IMR-90 (cell line): ENCODE measurements around the gene BCAS1. TPM values are rescaled to one million over a fixed set of nuclear protein-coding genes. Genes with fewer than 3 reads are reported as not detected.

Experiments used
- ATAC-seq: fragments of 200-7000 bp; cut with Tn5 transposase; 2 replicates; pipeline ENCODE4 v1.9.1; 2020; ENCODE audit warnings: low read depth, mild to moderate bottlenecking, moderate library complexity
- BruUV-seq: library from RNA; stranded (reverse); fragments of 400-500 nt; replicated peaks from 2 replicates; lab custom pipeline; 2021; lab: Mats Ljungman, UMichigan
- CTCF ChIA-PET: fragments of 300-600 bp; formaldehyde crosslinking; extraction: SDS; loops from one replicate; lab custom pipeline; 2021; ENCODE audit warnings: antibody characterized with exemption; lab: Yijun Ruan, JAX
- POLR2A ChIA-PET: fragments of 300-600 bp; sonication (Branson Sonifier 250); formaldehyde crosslinking; loops from one replicate; lab custom pipeline; 2022; ENCODE audit warnings: antibody characterized with exemption; ENCODE audit not compliant: unreplicated experiment; lab: Charles Lee
- DNase-seq: peaks from one replicate; pipeline ENCODE4 v3.0.0; 2013
- H2AFZ ChIP-seq: replicated peaks from 2 replicates; pipeline ENCODE3; 2013; ENCODE audit warnings: low read length, mild to moderate bottlenecking; ENCODE audit not compliant: poor library complexity
- H2AK5ac ChIP-seq: 2 replicates; pipeline ENCODE4 v1.6.1; 2013; ENCODE audit warnings: low read depth, low read length, inconsistent platforms
- H2AK9ac ChIP-seq: replicated peaks from 2 replicates; pipeline ENCODE3; 2013; ENCODE audit warnings: mild to moderate bottlenecking, low read depth, low read length, moderate library complexity; ENCODE audit not compliant: poor library complexity
- H2BK120ac ChIP-seq: 2 replicates; pipeline ENCODE4 v1.6.1; 2013; ENCODE audit warnings: low read depth, low read length, inconsistent platforms
- H2BK15ac ChIP-seq: 3 replicates; pipeline ENCODE4 v1.6.1; 2013; ENCODE audit warnings: low read depth, low read length, inconsistent platforms
- H2BK20ac ChIP-seq: 2 replicates; pipeline ENCODE4 v1.6.1; 2013; ENCODE audit warnings: low read depth, mild to moderate bottlenecking, inconsistent platforms, low read length, moderate library complexity
- H2BK5ac ChIP-seq: 2 replicates; pipeline ENCODE4 v1.6.1; 2013; ENCODE audit warnings: mild to moderate bottlenecking, low read depth, low read length, inconsistent platforms; ENCODE audit not compliant: poor library complexity, severe bottlenecking
- H3K14ac ChIP-seq: replicated peaks from 2 replicates; pipeline ENCODE4 v1.6.1; 2013; ENCODE audit warnings: low read depth, low read length, inconsistent platforms
- H3K18ac ChIP-seq: 2 replicates; pipeline ENCODE4 v1.6.1; 2013; ENCODE audit warnings: low read depth, low read length, control low read depth
- H3K23ac ChIP-seq: 2 replicates; pipeline ENCODE4 v1.6.1; 2013; ENCODE audit warnings: low read depth, low read length, inconsistent platforms
- H3K27ac ChIP-seq: 2 replicates; pipeline ENCODE4 v1.5.1; 2013; ENCODE audit warnings: mild to moderate bottlenecking, control low read depth, low read length; ENCODE audit not compliant: insufficient read depth
- H3K27me3 ChIP-seq: 2 replicates; pipeline ENCODE4 v1.6.1; 2013; ENCODE audit warnings: low read length; ENCODE audit not compliant: control insufficient read depth, insufficient read depth
- H3K36me3 ChIP-seq: 2 replicates; pipeline ENCODE4 v1.6.1; 2013; ENCODE audit warnings: low read length, mixed read lengths; ENCODE audit not compliant: control insufficient read depth, insufficient read depth
- H3K4ac ChIP-seq: 2 replicates; pipeline ENCODE4 v1.6.1; 2013; ENCODE audit warnings: low read depth, low read length, inconsistent platforms
- H3K4me1 ChIP-seq: 2 replicates; pipeline ENCODE4 v1.6.1; 2013; ENCODE audit warnings: low read length, mixed read lengths; ENCODE audit not compliant: control insufficient read depth, insufficient read depth
- H3K4me2 ChIP-seq: 2 replicates; pipeline ENCODE4 v1.6.1; 2013; ENCODE audit warnings: low read depth, mild to moderate bottlenecking, control low read depth, low read length, moderate library complexity
- H3K4me3 ChIP-seq: 2 replicates; pipeline ENCODE4 v1.5.1; 2013; ENCODE audit warnings: low read depth, mild to moderate bottlenecking, control low read depth, low read length, moderate library complexity; ENCODE audit not compliant: insufficient read depth
- H3K56ac ChIP-seq: 2 replicates; pipeline ENCODE4 v1.6.1; 2013; ENCODE audit warnings: low read length, inconsistent platforms; ENCODE audit not compliant: insufficient read depth; ENCODE audit errors: extremely low read depth
- H3K79me1 ChIP-seq, 2 experiments: 2 replicates each; pipeline ENCODE4 v1.6.1; 2013; ENCODE audit warnings: low read length in 2 of 2, inconsistent platforms in 1 of 2, low read depth in 1 of 2
- H3K9ac ChIP-seq: 2 replicates; pipeline ENCODE4 v1.6.1; 2013; ENCODE audit warnings: low read depth, low read length, control low read depth
- H3K9me1 ChIP-seq: 2 replicates; pipeline ENCODE4 v1.6.1; 2013; ENCODE audit warnings: low read length, inconsistent platforms; ENCODE audit not compliant: insufficient read depth
- H3K9me3 ChIP-seq: 2 replicates; pipeline ENCODE4 v1.6.1; 2013; ENCODE audit warnings: low read length; ENCODE audit not compliant: control insufficient read depth, insufficient read depth
- H4K20me1 ChIP-seq: 2 replicates; pipeline ENCODE4 v1.6.1; 2013; ENCODE audit warnings: low read length, inconsistent platforms; ENCODE audit not compliant: insufficient read depth
- H4K5ac ChIP-seq: 2 replicates; pipeline ENCODE4 v1.6.1; 2013; ENCODE audit warnings: mild to moderate bottlenecking, low read depth, low read length, control low read depth
- H4K8ac ChIP-seq, 2 experiments: 2 replicates each; pipeline ENCODE4 v1.6.1; 2013; ENCODE audit warnings: low read depth in 2 of 2, low read length in 2 of 2, control low read depth in 1 of 2, inconsistent platforms in 1 of 2
- H4K91ac ChIP-seq: 2 replicates; pipeline ENCODE4 v1.6.1; 2013; ENCODE audit warnings: low read depth, low read length, inconsistent platforms; ENCODE audit not compliant: insufficient read depth
- MXI1 ChIP-seq: IDR thresholded peaks from 2 replicates; pipeline ENCODE4 v1.6.1; 2012; ENCODE audit warnings: low read depth, mild to moderate bottlenecking, low read length, moderate library complexity, borderline replicate concordance
- RAD21 ChIP-seq: IDR thresholded peaks from 2 replicates; pipeline ENCODE4 v1.6.1; 2012; ENCODE audit warnings: low read length, improper control_type of control experiment
- RFX5 ChIP-seq: IDR thresholded peaks from 2 replicates; pipeline ENCODE4 v1.8.0; 2012; ENCODE audit warnings: low read depth, mild to moderate bottlenecking, low read length, moderate library complexity
- WGBS, 2 experiments: methylation state at CpG; one replicate each; pipeline versions ENCODE4 v1.1.5 to v1.1.7; 2013; ENCODE audit warnings: missing lambda C conversion rate in 2 of 2; ENCODE audit not compliant: insufficient read length in 1 of 2; ENCODE audit errors: extremely low coverage in 2 of 2; 5-methylcytosine and 5-hydroxymethylcytosine counted together
- dilution Hi-C: fragments of 300-500 bp; cut with HindIII; formaldehyde crosslinking; loops from one replicate; pipeline ENCODE4 v1.14.3; 2018; ENCODE audit warnings: low sequenced_read_pairs; ENCODE audit not compliant: unreplicated experiment
- in situ Hi-C: fragments of 300-500 bp; cut with MboI; formaldehyde crosslinking; loops from 3 replicates; pipeline ENCODE4 v1.14.3; 2019; ENCODE audit warnings: low sequenced_read_pairs, inconsistent platforms, mixed read lengths
- intact Hi-C: fragments of 100-400 bp; cut with micrococcal nuclease; formaldehyde crosslinking; loops from 2 replicates; pipeline ENCODE4 v1.10.0; 2022
- polyA plus RNA-seq, 3 experiments: library from polyadenylated mRNA; depleted of rRNA; stranded (reverse); fragments of >200 nt; gene quantifications; 2 replicates each; pipeline ENCODE4 v1.2.3, GENCODE V29; 2012; ENCODE audit warnings: low replicate concordance in 1 of 3
- total RNA-seq: library from RNA; depleted of rRNA; stranded (reverse); fragments of >200 nt; gene quantifications from 2 replicates; pipeline ENCODE4 v1.2.3, GENCODE V29; 2012
- TF ChIP-seq, protein P1 (sequence below): fragments of 150-350 bp; IDR thresholded peaks from 2 replicates; pipeline ENCODE4 v1.6.1; 2017; ENCODE audit warnings: mild to moderate bottlenecking, antibody characterized with exemption, low read length, low read depth

The BCAS1 gene
- total and polyA plus RNA-seq, 2 of the 4 experiments (the other 2 are of a cell fraction) = under 0.01 TPM; not detected in 1

DNA sequence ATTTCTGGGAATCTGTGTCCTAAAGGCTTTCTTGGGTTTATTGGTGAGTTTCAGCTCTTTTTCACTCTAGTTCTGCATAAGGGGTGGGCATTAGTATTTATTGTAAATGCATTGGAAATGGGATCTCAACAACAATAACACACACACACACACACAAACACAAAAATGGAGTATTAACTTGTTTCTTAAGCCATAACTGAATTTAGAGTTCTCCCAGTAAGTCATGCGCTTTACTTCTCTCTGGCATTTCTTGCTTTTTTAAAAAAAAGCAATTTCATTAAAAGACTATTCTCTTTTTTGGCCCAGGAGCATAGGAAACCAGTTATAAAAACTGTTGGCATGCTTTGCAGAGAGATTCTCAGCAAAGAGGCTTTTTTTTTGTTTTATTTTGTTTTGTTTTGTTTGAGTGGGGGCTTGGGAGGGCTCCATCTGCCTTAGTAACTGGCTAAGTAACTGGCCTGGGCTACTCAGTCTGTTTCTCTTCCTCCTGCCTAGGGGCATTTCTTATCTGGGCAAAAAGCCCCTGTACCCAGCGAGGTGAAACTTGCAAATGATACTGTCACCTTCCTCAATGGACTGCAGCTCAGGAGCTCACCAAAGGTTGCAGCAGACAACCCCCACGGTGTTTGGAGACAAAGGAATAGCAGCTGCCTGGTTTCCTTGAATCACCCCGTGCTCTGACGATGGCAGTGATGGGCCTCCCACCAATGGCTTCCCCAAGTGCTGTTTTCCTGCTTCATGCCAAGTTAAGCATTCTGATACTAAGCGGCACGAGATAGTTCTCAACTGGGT is 128.5 kb downstream of the BCAS1 start:
- Histone ChIP-seq H2BK15ac (peak overlapping the region; percentile 53; the same call in 1 of the 3 replicates), H3K56ac (no peak overlapping the region), H2AK5ac (no peak overlapping the region; the same call in 1 of the 2 replicates), H3K4me3 (no peak overlapping the region), H3K14ac (peak overlapping the region; percentile 64), H2BK5ac (peak overlapping the region; percentile 56), H3K27ac (no peak overlapping the region), H3K23ac (peak overlapping the region; percentile 44; the same call in 1 of the 2 replicates), H2AK9ac (peak overlapping the region; percentile 31), H2BK20ac (peak overlapping the region; percentile 33; the same call in 1 of the 2 replicates), H3K9me1 (peaks cover 7% of the 10 kb centered on the region; the same call in 1 of the 2 replicates), H3K27me3 (no peaks in the 10 kb centered on the region), H4K20me1 (no peaks in the 10 kb centered on the region), H3K4ac (peak overlapping the region; percentile 67), H4K91ac (peak overlapping the region; percentile 43; the same call in 1 of the 2 replicates), H3K18ac (peak overlapping the region; percentile 38; the same call in 1 of the 2 replicates), H4K8ac (peak overlapping the region; percentile 52 to 72), H3K4me2 (no peak overlapping the region), H3K9me3 (no peaks in the 10 kb centered on the region), H3K9ac (no peak overlapping the region), H3K4me1 (peaks cover 13% of the 10 kb centered on the region), H4K5ac (peak overlapping the region; percentile 84), H3K79me1 (no peaks in the 10 kb centered on the region; a peak in 1 of 4 replicates), H2AFZ (peak overlapping the region; percentile 84), H2BK120ac (peak overlapping the region; percentile 30; the same call in 1 of the 2 replicates), H3K36me3 (no peaks in the 10 kb centered on the region)
- ATAC-seq (no peak), DNase-seq (no peak)
- TF ChIP-seq, protein P1, sequence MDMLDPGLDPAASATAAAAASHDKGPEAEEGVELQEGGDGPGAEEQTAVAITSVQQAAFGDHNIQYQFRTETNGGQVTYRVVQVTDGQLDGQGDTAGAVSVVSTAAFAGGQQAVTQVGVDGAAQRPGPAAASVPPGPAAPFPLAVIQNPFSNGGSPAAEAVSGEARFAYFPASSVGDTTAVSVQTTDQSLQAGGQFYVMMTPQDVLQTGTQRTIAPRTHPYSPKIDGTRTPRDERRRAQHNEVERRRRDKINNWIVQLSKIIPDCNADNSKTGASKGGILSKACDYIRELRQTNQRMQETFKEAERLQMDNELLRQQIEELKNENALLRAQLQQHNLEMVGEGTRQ = no peak
- TF ChIP-seq MXI1 (no peak), RFX5 (no peak), RAD21 (no peak)
- no TSS peak for BruUV-seq
- intact Hi-C loops (loop anchor here (2.0 to 5.0 kb wide), 2 partner anchors 25 to 255 kb away; no protein-coding TSS in a partner anchor), dilution Hi-C loops (no loop called here), in situ Hi-C loops (loop anchor here (5.0 to 25.0 kb wide), 3 partner anchors 365 to 1455 kb away; no protein-coding TSS in a partner anchor)
- WGBS, 2 experiments = 40% methylated on average over 4 of the region's 7 CpGs; no CpG with 5 or more reads in 1 of the 2 experiments
- ChIA-PET CTCF (no interaction called here), POLR2A (no interaction called here)
